ENCODE measurements around the gene ASXL1. TPM values are rescaled to one million over a fixed set of nuclear protein-coding genes. Genes with fewer than 3 reads are reported as not detected.

The ASXL1 gene
- total RNA-seq, 1 donor: 68.8 TPM

- H3K27ac ChIP-seq (ENCODE audit: low read depth, low read length): peak overlapping the region; percentile 45
Measured at GRCh38 chr20:32333181-32333987, 24.7 kb upstream of the ASXL1 start.

DNA sequence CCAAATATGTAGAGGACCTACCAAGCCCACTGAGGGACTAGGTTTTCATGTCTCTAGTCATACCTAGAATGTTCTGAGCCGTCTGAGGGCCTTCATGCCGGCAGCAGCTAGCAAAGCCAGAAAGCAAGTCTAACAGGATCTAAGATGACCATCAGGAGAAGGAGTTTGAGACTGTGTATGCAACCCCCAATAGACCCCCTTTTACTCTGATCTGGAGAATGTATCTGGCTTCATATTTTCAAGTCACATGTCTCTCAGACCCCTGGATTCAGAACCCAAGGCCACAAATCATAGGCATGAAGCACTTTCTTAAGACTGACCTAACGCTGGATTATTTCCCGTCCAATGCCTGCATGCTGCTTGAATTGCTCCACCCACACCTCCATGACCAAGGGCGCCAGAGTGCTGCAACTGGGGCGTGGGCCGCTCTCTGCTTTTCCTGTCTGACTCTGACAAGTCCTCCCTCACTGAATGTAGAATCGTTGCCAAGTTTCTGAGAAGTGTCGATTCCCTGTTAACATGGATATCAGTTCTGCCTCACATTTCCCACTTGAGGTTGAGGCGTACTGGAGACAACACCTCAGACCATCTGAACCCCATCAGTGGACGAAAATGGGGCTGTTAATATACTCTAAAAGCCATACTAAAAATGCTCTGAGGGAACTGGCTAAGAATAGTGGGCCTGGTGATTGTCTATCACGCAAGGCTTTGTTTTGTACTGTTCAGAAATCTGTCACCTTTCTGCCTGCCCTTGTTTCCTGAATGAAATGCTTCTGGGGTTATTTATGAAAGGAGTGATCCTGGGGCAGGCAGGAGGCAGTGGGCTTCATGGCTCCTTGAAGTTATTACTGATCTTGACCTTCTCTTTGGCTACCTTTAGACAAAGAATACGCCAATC, 23.9 kb upstream of the ASXL1 start:
- DNase-seq (ENCODE audit: insufficient read length, low spot score, missing footprints): no peak
- no peak for TF ChIP-seq CTCF (IDR thresholded peaks at IDR 0.05; ENCODE audit: extremely low read depth, low read depth, low read length)

More at GRCh38 chr20:32333181-32333987, 24.7 kb upstream of the ASXL1 start:
- Histone ChIP-seq H3K79me2 (ENCODE audit: insufficient read depth, low read length) (no peaks in the 10 kb centered on the region), H3K4me3 (ENCODE audit: insufficient read depth, low read length) (no peak overlapping the region), H3K9me3 (ENCODE audit: low read depth, low read length) (no peaks in the 10 kb centered on the region), H3K36me3 (ENCODE audit: insufficient read depth, low read length) (peaks cover 30% of the 10 kb centered on the region), H3K4me2 (ENCODE audit: insufficient read depth, low read length) (no peak overlapping the region), H2AFZ (ENCODE audit: low read length) (no peak overlapping the region), H3K4me1 (ENCODE audit: insufficient read depth, low read length) (peaks cover 17% of the 10 kb centered on the region), H3K27me3 (ENCODE audit: insufficient read depth, low read length) (no peaks in the 10 kb centered on the region), H4K20me1 (ENCODE audit: insufficient read depth, low read length) (peaks cover 4% of the 10 kb centered on the region)
- TF ChIP-seq CTCF (IDR thresholded peaks at IDR 0.05; ENCODE audit: extremely low read depth, low read depth, low read length): no peak
- no peak for DNase-seq (ENCODE audit: insufficient read length, low spot score, missing footprints)

GRCh38 chr20:32336918-32337347, 21.2 kb upstream of the ASXL1 start:
- Histone ChIP-seq H3K36me3 (ENCODE audit: insufficient read depth, low read length) (peaks cover 10% of the 10 kb centered on the region), H3K4me3 (ENCODE audit: insufficient read depth, low read length) (no peak overlapping the region), H4K20me1 (ENCODE audit: insufficient read depth, low read length) (peaks cover 4% of the 10 kb centered on the region), H3K27ac (ENCODE audit: low read depth, low read length) (no peak overlapping the region), H3K4me1 (ENCODE audit: insufficient read depth, low read length) (peaks cover 17% of the 10 kb centered on the region), H3K79me2 (ENCODE audit: insufficient read depth, low read length) (no peaks in the 10 kb centered on the region), H2AFZ (ENCODE audit: low read length) (no peak overlapping the region), H3K9me3 (ENCODE audit: low read depth, low read length) (no peaks in the 10 kb centered on the region), H3K27me3 (ENCODE audit: insufficient read depth, low read length) (no peaks in the 10 kb centered on the region), H3K4me2 (ENCODE audit: insufficient read depth, low read length) (no peak overlapping the region)
- peak; percentile 58 for DNase-seq (ENCODE audit: insufficient read length, low spot score, missing footprints)
- TF ChIP-seq CTCF (IDR thresholded peaks at IDR 0.05; ENCODE audit: extremely low read depth, low read depth, low read length): peak; percentile 65

More for the DNA sequence above, 23.9 kb upstream of the ASXL1 start:
- H3K27me3 ChIP-seq (ENCODE audit: insufficient read depth, low read length): no peaks in the 10 kb centered on the region
- H4K20me1 ChIP-seq (ENCODE audit: insufficient read depth, low read length): peaks cover 4% of the 10 kb centered on the region
- H3K79me2 ChIP-seq (ENCODE audit: insufficient read depth, low read length): no peaks in the 10 kb centered on the region
- no peak overlapping the region for H2AFZ ChIP-seq (ENCODE audit: low read length)
- no peaks in the 10 kb centered on the region for H3K9me3 ChIP-seq (ENCODE audit: low read depth, low read length)
- H3K4me2 ChIP-seq (ENCODE audit: insufficient read depth, low read length): no peak overlapping the region
- H3K36me3 ChIP-seq (ENCODE audit: insufficient read depth, low read length): peaks cover 30% of the 10 kb centered on the region
- no peak overlapping the region for H3K27ac ChIP-seq (ENCODE audit: low read depth, low read length)
- no peak overlapping the region for H3K4me3 ChIP-seq (ENCODE audit: insufficient read depth, low read length)
- H3K4me1 ChIP-seq (ENCODE audit: insufficient read depth, low read length): peaks cover 17% of the 10 kb centered on the region

Measured in osteoblast (primary cell).